ENCODE measurements around the gene FAM81A.

The FAM81A gene

DNA sequence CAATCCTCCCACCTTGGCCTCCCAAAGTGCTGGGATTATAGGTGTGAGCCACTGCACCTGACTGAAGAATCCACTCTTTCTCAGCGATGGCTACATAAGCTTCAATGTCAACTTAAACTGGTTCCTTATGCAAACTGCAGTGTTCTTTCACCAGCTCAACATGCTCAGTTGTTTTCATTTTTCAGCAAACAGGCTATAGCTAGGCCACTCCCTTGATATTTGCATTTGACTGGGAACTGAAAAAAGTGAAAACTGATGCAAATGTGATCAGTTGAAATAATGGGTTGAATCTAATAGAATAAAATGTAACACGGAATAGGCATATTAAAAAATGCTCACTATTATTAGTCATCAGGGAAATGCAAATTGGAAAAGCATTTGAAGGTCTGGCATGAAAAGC, 99.4 kb downstream of the FAM81A start:
- DNase-seq (ENCODE audit: extremely low read depth in 1 of 2, low read depth in 1 of 2): no peak

DNA sequence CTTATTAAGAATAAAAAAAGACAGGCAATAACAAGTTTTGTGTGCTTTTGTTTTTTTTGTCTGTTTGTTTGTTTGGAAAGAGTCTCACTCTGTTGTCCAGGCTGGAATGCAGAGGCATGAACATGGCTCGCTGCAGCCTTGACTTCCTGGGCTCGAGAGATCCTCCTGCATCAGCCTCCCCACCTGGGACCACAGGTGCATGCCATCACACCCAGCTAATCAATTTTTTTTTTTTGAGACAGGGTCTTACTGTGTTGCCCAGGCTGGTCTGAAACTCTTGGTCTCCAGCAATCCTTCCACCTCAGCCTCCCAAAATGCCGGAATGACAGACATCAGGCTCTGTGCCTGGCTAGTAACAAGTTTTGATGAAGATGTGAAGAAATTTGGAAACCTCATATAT, 100.5 kb downstream of the FAM81A start:
- DNase-seq (ENCODE audit: extremely low read depth in 1 of 2, low read depth in 1 of 2): no peak

DNA sequence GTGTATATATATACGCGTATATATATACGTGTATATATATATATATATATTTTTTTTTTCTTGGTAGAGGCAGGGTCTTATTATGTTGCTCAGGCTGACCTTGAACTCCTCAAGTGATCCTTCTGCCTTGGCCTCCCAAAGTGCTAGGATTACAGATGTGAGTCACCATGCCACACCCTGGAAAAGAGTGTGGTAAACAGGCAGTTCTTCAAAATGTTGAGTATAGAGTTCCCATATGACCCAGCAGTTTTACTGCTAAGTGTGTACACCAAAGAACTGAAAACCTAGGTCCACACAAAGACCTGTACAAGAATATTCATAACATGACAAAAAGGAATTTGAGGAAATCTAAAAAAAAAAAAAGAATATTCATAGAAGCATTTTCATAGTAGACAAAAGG, 101.8 kb downstream of the FAM81A start:
- no peak for DNase-seq (ENCODE audit: extremely low read depth in 1 of 2, low read depth in 1 of 2)

DNA sequence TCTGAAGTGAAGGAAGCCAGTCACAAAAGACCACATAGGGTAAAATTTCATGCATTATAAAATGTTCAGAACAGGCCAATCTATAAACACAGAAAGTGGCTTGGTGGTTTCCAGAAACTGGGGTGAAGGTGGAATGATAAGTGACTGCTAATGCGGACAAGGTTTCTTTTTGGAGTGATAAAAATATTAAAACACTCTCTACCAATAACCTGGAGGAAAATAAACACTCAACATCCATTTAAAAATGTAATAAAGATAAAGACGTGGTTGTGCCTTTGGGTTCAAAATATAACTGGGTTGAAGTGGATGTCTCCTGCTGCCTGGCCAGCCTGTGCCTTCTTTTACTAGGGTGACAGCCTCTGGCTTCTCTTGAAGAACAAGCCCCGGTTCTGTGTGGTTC, 102.7 kb downstream of the FAM81A start:
- DNase-seq (ENCODE audit: extremely low read depth in 1 of 2, low read depth in 1 of 2): no peak

DNA sequence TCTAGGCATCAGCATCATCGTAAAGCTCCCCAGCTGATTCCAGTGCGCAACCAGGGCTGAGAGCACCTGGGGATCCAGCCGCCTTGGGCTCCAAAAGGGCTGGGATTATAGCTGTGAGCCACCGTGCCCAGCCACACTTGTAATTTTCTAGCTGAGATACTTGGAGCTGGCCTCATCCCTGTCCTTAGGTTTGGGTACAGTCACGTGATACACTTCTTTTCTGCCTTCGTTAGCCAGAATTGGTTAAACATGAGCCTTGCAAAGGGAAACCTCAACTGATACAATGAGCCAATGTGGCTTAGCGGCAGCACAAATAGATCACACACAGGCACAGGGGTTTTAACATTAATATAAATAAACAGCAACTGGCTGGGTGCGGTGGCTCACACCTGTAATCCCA, 103.8 kb downstream of the FAM81A start:
- no peak for DNase-seq (ENCODE audit: extremely low read depth in 1 of 2, low read depth in 1 of 2)

DNA sequence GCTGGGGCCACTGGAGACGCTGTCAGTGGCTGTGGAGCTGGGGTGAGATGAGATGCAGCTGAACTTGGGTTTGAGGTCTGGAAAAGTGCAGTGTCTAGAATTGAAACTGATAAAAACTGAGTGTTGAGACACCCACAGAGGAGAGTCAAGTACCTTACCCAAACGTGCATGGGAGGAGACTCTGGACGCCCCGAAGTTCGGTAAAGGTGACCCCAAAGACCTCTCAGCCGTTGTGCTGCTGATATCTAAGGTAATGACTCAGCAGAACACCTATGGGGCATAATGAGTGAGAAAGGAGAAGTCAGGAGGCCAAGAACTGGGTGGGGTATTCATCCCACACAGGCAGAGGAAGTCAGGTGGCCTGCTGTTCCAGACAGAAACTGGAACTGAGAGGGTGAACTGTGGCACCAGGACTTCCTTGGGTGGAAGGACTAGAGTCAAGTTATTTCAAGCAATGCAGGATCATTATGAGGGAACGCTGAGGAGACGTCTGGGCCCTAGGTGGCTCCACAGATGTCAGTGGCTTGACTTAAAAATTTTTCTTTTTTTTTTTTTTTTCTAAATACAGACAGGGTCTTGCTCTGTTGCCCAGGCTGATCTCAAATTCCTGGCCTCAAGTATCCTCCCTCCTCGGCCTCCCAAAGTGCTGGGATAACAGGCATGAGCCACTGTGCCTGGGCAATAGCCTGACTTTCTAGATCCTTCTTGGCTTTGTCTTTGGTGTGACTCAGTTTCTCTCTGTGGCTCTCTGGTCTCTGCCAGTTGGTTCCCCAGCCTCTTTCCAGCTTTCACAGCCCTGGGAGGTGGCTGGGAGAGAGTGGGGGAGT, 105.9 kb downstream of the FAM81A start:
- no peak for DNase-seq (ENCODE audit: extremely low read depth in 1 of 2, low read depth in 1 of 2)

DNA sequence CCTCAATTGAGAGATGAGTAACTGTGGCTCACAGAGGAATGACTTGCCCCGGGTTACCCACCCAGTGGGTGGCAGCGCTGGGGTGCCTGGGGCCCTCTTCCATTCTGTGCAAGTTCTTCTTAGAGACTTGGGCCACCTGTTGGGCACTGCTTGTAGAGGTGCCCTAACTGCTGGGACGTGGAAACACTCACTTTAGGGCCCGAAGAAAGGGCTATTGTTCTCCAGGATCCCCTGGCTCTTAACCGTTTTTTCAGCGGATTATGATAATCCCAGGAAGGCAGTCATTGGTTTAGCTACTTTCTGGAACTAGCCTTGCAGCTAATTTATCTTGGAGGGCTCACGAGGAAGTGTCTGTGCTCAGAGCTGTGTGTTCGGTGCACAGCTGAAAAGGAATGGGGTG, 107.6 kb downstream of the FAM81A start:
- DNase-seq (ENCODE audit: extremely low read depth in 1 of 2, low read depth in 1 of 2): no peak

DNA sequence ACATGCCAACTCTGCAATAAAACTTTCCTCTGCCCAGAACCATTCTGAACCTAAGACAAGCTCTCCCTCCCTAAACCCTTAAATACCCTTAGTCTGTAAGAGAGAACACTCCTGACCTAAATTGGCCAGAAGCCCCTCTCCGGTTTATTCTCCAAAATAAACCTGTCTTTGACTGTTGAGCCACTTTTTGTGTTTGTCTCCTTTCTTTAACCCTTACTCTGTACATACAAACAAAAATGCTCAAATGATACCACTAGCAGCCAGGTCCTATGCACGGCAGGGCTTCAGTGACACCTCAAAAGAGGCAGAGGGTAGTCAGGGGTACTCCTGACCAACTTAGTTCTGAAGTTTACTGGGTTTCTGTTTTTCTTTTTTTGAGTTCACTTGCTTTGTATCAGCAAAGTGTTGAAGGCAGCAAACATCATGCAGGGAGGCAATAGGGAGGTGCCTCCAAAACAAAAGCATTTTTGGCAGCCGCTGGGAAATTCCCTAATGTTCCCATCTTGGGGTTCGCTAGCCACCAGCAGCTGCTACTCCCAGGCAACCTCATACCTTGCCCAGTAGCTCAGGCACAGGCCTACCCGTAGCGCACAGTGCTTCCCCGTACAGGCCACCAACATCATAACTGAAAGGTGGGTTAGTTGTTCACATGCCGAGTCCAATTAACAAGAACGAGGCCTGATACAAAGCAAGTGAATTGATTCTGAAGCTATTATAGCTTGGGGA, 110.7 kb downstream of the FAM81A start:
- DNase-seq (ENCODE audit: extremely low read depth in 1 of 2, low read depth in 1 of 2): no peak

DNA sequence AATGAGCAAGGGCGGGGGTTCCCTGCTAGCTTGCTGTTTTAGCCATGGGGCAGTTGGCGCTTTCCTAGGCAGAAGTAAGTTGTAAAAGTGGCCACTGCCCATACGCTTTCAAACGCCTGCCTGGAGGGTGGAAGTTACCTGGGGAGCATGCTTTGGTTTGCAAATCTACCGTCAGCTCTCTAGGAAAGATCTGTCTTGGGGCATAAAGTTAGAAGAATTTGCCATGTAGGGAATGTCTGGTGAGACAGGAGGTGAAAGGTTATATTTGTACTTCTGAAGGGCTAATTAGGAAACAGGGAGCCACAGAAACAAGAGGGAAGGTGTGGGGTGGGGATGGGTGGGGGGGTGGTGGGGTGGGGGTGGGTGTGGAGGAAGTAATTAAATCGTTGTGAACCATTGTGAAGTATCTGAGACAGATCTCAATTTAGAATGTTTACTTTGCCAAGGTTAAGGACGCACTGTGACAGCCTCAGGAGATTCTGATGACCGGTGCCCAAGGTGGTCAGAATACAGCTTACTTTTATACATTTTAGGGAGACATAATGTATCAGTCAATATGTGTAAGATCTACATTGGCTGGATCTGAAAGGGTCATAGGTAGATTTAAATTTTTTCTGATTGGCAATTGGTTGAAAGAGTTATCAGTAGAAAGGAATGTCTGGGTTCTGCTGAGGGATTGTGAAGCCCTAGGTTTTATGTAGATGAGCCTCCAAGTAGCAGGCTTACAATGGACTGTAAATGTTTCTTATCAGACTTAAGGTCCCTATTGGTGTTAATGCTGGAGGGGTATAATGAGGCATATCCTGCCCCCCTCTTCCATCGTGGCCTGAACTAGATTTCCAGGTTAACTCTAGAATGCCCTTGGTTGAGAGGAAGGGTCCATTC, 111.6 kb downstream of the FAM81A start:
- no peak for DNase-seq (ENCODE audit: extremely low read depth in 1 of 2, low read depth in 1 of 2)

DNA sequence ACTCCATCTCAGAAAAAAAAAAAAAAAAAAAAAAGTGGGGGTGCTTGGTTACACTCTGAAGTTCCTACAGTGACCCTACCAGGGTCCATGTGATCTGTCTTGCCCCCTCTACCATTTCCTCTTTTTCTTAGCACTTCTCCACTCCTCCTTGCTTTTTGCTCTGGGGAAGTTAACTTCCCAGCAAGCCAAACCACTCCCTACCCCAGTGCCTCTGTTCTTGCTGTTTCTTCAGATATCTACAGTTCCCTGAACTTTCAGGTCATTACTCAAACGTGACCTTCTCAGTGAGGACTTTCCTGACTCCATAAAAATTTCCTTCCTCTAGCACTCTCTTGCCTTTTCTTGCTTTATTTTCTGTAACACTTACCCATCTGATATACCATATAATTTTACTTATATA, 112.5 kb downstream of the FAM81A start:
- no peak for DNase-seq (ENCODE audit: extremely low read depth in 1 of 2, low read depth in 1 of 2)

DNA sequence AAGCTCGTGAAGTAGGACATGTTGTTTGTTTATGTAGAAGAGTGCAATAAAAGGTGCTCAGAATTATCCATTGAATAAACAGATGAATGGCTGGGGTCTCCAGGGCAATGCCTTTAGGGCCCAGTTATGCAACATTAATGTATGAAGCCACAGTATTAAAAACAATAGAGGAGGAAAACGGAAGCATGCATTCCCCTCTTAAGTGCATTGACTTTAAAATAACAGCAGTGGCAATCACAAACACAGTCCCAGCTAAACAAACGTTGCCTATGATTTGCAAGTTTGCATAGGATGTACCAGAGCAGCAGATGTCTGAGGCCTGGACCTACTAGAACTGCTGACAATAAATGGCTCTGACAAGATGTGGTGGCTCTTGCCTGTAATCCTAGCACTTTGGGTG, 113.0 kb downstream of the FAM81A start:
- DNase-seq (ENCODE audit: extremely low read depth in 1 of 2, low read depth in 1 of 2): no peak

DNA sequence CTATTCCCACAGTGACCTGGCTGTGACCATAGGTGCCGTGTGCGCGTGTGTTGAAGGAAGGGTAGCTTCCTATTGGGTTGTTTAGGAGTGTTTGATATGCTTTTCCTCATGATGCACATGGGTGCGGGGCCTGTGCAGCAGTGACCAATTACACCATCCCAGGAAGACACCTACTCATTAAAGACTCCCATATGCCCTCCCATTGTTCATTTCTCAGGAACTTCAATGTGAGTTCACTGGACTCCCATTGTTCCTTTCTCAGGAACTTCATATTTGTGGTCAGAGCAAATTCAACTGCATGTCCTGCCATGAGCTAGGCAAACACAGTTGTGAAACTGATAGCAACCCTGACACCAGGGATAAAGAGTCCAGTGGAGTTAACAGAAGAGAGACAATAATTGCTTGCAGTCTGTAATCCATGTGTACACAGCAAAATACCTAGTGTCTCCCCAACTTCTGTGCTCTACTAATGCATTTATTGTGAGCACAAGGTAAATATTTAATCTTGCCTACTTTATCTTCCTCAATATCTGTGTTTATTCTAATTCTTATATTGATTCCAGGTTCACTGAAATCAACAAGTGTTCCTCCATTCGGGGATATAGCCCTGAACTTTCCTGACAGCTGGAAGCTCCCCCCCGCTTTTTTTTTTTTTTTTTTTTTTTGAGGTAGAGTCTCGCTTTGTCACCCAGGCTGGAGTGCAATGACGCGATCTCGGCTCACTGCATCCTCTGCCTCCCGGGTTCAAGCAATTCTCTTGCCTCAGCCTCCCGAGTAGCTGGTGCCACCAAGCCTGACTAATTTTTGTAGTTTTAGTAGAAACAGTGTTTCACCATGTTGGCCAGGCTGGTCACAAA, 116.1 kb downstream of the FAM81A start:
- DNase-seq (ENCODE audit: extremely low read depth in 1 of 2, low read depth in 1 of 2): no peak

DNA sequence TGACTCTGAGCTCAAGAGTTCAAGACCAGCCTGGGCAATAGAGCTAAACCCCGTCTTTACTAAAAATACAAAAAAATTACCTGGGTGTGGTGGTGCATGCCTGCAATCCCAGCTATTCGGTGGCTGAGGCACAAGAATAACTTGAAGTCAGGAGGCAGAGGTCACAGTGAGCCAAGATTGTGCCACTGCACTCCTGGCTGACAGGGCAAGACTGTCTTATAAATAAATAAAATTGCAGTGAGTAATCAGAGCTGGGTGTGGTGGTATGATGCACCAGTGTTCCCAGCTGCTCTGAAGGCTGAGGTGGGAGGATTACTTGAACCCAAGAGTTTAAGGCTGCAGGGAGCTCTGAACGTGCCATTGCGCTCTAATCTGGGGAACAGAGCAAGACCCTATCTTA, 117.7 kb downstream of the FAM81A start:
- no peak for DNase-seq (ENCODE audit: extremely low read depth in 1 of 2, low read depth in 1 of 2)

DNA sequence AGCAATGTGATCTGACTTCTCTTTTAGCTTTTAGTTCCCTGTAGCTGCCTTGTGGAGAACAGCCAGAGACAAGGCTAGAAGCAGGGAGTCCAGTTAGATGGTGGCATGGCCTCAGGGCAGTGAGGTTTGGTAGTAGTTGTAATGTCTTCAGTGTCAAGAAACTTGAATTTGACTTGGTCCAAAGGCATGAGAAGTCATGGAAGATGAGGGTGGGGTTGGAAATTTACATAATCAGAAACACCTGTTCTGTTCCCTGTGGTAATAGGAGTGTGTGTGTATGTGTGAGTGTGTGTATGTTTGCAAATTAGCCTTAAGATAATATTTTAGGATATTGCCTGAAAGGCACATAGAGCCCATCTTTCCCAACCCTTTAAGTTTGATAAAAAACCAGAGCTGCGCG, 118.4 kb downstream of the FAM81A start:
- DNase-seq (ENCODE audit: extremely low read depth in 1 of 2, low read depth in 1 of 2): no peak

DNA sequence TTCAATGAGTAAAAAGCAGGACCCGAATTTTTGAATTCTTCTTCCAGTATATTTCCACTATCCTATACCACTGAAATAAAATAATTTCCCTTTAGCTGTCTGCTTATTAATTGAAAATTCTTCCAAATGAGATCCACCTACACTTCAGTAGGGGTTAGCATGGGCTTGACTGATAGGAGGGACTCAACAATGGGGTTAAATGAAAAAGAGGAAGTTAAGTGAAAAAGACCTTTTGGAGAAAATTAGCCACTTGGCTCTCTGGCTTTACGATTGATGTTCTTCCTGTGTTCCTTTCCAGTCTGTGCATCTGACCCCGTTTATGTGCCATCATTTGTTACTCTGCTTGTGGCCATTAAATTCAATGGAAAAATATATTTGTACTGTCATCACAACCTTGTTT, 119.6 kb downstream of the FAM81A start:
- no peak for DNase-seq (ENCODE audit: extremely low read depth in 1 of 2, low read depth in 1 of 2)

DNA sequence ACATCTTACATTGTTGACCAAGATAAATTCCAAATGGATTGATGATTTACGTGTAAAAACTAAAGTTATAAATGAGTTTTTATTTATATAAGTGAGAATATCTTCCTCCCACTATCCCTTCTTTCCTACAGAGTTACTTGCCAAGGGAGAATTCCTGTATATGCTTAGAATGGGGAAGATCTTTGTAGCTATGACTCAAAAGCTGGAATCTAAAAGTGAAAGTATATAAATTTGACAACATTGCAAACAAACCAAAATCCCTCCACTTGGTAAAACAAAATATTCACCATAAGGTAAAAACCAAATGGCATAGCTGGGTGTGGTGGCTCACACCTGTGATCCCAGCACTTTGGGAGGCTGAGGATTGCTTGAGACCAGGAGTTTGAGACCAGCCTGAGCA, 120.9 kb downstream of the FAM81A start:
- DNase-seq (ENCODE audit: extremely low read depth in 1 of 2, low read depth in 1 of 2): no peak

DNA sequence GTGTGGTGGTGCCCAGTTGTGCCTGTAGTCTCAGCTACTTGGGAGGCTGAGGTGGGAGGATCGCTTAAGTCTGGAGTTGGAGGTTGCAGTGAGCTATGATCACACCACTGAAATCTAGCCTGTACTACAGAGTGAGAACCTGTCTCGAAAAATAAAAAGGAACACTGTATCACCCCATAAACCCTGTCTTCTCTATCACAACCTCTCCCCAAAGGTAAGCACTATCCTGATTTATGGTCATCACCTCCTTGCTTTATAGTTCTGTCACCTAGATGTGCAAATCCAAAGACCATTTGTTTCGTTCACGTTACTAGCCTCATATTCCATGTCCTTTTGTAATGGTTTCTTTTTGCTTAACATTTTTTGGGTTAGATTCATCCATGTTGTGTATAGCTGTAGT, 123.6 kb downstream of the FAM81A start:
- DNase-seq (ENCODE audit: extremely low read depth in 1 of 2, low read depth in 1 of 2): no peak

DNA sequence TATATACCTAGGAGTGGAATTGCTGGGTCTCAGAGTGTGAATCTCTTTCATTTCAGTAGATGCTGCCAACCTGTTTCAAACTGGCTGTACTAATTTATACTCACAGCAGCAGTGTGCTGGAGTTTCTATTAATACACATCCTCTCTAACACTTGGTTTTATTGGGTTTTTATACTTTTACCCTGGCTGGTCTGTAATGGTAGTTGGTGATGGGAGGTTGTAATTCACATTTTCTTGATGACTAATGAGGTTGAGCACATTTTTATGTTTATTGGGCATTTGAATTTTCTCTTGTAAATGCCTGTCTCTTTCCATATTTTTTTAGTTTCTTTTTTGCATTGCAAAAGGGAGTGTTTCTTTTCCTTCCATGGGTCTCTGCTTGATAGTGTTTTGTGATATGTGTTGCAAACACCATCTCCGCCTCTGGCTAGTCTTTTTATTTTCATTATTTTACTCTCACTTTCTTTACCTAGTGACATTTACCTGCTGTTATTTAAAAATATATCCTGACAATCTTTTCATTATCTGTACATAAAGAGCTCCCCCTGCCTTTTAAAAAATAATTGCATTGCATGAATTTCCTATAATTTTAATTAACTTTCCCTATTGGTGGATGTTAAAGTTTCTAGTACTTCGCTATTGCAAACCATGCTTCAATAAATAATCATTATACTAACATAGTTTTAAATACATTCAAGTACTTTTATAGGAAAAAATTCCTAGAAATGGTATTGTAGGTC, 124.6 kb downstream of the FAM81A start:
- DNase-seq (ENCODE audit: extremely low read depth in 1 of 2, low read depth in 1 of 2): no peak

DNA sequence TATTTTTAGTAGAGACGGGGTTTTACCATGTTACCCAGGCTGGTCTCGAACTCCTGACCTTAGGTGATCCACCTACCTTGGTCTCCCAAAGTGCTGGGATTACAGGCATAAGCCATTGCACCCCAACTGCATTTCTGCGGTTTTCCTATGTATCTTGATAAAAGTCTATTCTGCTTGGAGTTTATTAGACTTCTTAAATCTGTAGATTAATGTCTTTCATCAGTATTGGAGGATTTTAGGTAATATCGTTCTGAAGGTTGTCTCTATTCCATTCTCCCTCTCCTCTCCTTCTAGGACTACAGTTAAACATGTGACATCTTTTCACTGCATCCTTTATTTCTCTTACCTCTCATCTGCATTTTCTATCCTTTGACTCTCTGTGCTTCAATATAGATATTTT, 127.3 kb downstream of the FAM81A start:
- no peak for DNase-seq (ENCODE audit: extremely low read depth in 1 of 2, low read depth in 1 of 2)

DNA sequence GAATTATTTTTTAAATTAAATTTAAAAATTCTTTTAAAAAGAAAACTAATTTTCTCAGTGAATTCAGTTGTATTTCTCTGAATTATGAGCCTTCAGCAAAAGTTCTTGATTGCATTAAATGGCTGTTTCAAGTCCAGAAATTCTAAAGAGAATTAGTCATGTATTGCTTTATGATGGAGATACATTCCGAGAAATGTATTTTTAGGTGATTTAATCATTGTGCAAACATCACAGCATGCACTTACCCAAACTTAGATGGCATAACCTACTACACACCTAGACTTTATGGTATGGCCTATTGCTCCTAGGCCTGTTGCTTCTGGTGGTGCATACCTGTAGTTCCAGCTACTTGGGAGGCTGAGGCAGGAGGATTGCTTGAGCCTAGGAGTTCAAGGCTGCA, 129.3 kb downstream of the FAM81A start:
- DNase-seq (ENCODE audit: extremely low read depth in 1 of 2, low read depth in 1 of 2): no peak
